ENCODE data around the gene GPR15LG. TPM values are rescaled to one million over a fixed set of nuclear protein-coding genes. Genes with fewer than 3 reads are reported as not detected.
"Not testable (repeated sequence)": the region's sequence is repeated elsewhere in the genome, so short reads cannot be mapped to it uniquely, and the experiment has no call there.

The GPR15LG gene
- total RNA-seq, 1 donor from 2014 or later: not detected

- H3K27me3 ChIP-seq; H3K4me3 ChIP-seq; DNase-seq (ENCODE audit: low spot score in 2 of 2); intact Hi-C loops (cut with DNase I); H3K9me3 ChIP-seq; H3K36me3 ChIP-seq; H3K4me1 ChIP-seq; H3K27ac ChIP-seq: not testable (repeated sequence)
These were observed 1.7 kb upstream of the GPR15LG start for GRCh38 chr10:84171700-84172466.

GRCh38 chr10:84172467-84173356, 889 bp upstream of the GPR15LG start:
- no peak for TF ChIP-seq CTCF (IDR thresholded peaks at IDR 0.05)
- intact Hi-C loops (cut with DNase I): no loop called here
- H3K4me1 ChIP-seq: no peaks in the 10 kb centered on the region
- H3K27ac ChIP-seq: no peak overlapping the region
- H3K27me3 ChIP-seq: no peaks in the 10 kb centered on the region
- no peak for DNase-seq (ENCODE audit: low spot score in 2 of 2)
- no peak overlapping the region for H3K4me3 ChIP-seq
- H3K9me3 ChIP-seq: no peaks in the 10 kb centered on the region
- H3K36me3 ChIP-seq: no peaks in the 10 kb centered on the region

- Histone ChIP-seq H3K4me3 (no peak overlapping the region), H3K36me3 (no peaks in the 10 kb centered on the region), H3K27me3 (no peaks in the 10 kb centered on the region), H3K4me1 (no peaks in the 10 kb centered on the region), H3K9me3 (no peaks in the 10 kb centered on the region), H3K27ac (no peak overlapping the region)
- TF ChIP-seq CTCF (IDR thresholded peaks at IDR 0.05): no peak
- intact Hi-C loops (cut with DNase I): no loop called here
- DNase-seq (ENCODE audit: low spot score in 2 of 2): no peak
These were observed 1.8 kb downstream of the GPR15LG start for GRCh38 chr10:84175436-84175835.

GRCh38 chr10:84176351-84176750, 2.8 kb downstream of the GPR15LG start:
- H3K27ac ChIP-seq: no peak overlapping the region
- no peaks in the 10 kb centered on the region for H3K36me3 ChIP-seq
- TF ChIP-seq CTCF (IDR thresholded peaks at IDR 0.05): no peak
- no peaks in the 10 kb centered on the region for H3K27me3 ChIP-seq
- no peaks in the 10 kb centered on the region for H3K4me1 ChIP-seq
- no peaks in the 10 kb centered on the region for H3K9me3 ChIP-seq
- intact Hi-C loops (cut with DNase I): no loop called here
- DNase-seq (ENCODE audit: low spot score in 2 of 2): no peak
- H3K4me3 ChIP-seq: no peak overlapping the region

- H3K27me3 ChIP-seq: no peaks in the 10 kb centered on the region
- no peak overlapping the region for H3K27ac ChIP-seq
- no peaks in the 10 kb centered on the region for H3K4me1 ChIP-seq
- no peaks in the 10 kb centered on the region for H3K9me3 ChIP-seq
- H3K36me3 ChIP-seq: no peaks in the 10 kb centered on the region
- no peak for DNase-seq (ENCODE audit: low spot score in 2 of 2)
- intact Hi-C loops (cut with DNase I): no loop called here
- no peak overlapping the region for H3K4me3 ChIP-seq
- TF ChIP-seq CTCF (IDR thresholded peaks at IDR 0.05): no peak
These were observed 3.4 kb downstream of the GPR15LG start for GRCh38 chr10:84176836-84177474.

All from ascending aorta (tissue), 2 donors.